Measurements from ENCODE around the gene PLEKHG3. TPM values are rescaled to one million over a fixed set of nuclear protein-coding genes. Genes with fewer than 3 reads are reported as not detected.

Gene PLEKHG3
- total RNA-seq, 1 experiment from 2014 or later, result 22.4 TPM

DNA sequence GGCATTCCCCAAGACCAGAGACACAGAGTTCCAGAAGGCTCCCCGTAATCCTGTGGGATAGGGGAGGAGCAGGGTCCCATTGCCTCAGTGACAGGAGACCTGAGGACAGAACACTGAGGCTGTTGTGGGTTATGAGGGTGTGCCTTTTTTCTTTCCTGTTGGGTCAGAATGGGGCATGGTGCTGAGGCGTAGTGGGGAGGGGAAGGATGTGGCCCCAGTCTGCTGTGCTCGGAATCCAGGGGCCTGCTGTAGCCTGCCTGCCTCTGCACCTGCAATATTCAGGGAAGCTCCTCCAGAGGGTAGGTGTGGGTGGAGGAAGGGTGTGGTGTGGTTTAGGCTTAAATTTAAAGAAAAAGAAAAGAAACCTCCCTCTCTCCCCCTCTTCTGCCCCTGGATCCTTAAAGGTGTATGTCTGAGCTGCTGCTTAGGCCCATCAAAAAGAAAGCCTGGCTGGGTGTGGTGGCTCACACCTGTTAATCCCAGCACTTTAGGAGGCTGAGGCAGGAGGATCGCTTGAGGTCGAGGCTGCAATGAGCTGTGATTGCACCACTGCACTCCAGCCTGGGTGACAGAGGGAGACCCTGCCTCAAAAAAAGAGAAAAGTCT lies 18.7 kb downstream of the PLEKHG3 start:
- peaks cover 52% of the 10 kb centered on the region for H3K4me1 ChIP-seq

DNA sequence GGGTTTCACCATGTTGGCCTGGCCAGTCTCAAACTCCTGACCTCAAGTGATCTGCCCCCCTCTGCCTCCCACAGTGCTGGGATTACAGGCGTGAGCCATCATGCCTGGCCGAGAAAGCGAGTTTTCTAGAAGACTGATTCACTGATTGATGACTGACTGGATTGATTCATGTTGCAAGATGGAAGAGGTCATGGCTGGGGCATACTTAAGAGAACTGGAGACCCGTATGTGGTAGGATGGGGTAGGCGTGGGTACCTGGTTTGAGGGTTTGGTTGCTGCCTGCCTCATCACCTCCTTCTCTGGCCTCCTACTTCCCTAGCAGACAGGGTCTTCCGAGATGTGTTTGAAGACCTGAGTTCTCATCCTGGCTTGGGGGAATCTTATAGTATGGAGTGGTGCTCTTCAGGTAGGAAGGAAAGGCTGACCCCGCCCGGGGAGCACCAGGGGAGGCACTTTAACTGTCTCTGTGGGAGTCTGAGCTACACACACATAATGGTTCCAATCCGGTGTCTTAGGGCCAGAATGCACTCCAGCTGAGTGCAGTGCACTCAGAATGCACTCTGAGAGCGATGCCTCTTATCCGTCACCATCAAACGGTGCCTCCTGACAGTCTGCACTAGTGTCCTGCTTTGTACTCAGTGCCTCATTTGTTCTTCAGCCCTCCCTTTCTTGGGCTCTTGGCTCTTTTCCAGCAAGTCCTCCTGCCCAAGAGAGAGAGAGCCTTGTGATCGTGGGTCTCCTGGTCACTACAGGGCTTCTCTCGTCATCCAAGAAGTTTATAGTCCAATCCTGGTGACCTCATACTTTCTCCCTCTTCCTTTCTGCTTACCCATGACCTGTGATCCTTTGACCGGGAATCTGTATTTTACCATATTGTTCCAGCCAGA lies 19.7 kb downstream of the PLEKHG3 start:
- DNase-seq, result no peak
- H3K27me3 ChIP-seq, result no peaks in the 10 kb centered on the region
- no peak overlapping the region for H3K27ac ChIP-seq
- H3K4me1 ChIP-seq, result peaks cover 48% of the 10 kb centered on the region
- no peak overlapping the region for H3K4me3 ChIP-seq
- H3K36me3 ChIP-seq, result peaks cover 5% of the 10 kb centered on the region; the same call in 1 of the 2 replicates
- no peaks in the 10 kb centered on the region for H3K9me3 ChIP-seq (replicated peaks)

More for the DNA sequence above, 18.7 kb downstream of the PLEKHG3 start:
- Histone ChIP-seq H3K27ac (no peak overlapping the region), H3K4me3 (no peak overlapping the region), H3K27me3 (no peaks in the 10 kb centered on the region), H3K36me3 (peaks cover 5% of the 10 kb centered on the region; the same call in 1 of the 2 replicates), H3K9me3 (replicated peaks) (no peaks in the 10 kb centered on the region)
- DNase-seq, result no peak

DNA sequence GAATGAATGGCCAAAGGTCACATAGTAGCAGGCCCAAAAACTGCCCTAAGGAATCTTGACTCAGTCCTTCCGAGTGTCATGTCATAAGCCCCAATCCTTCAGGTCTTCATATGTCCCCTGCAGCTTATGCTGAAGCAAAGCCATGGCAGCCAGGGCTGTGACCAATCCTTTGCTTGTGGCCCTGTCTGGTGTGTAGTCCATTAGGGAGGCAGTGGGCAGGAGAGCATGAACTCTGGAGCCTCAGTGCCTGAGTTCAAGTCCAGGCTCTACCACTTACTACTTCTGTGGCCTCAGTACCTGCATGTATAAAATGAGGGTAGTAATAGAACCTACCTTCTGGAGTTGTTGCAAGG lies 20.3 kb downstream of the PLEKHG3 start:
- Histone ChIP-seq H3K36me3 (peaks cover 4% of the 10 kb centered on the region; the same call in 1 of the 2 replicates), H3K27ac (no peak overlapping the region), H3K4me1 (peaks cover 48% of the 10 kb centered on the region), H3K27me3 (no peaks in the 10 kb centered on the region), H3K9me3 (replicated peaks) (no peaks in the 10 kb centered on the region), H3K4me3 (no peak overlapping the region)
- DNase-seq, result no peak

DNA sequence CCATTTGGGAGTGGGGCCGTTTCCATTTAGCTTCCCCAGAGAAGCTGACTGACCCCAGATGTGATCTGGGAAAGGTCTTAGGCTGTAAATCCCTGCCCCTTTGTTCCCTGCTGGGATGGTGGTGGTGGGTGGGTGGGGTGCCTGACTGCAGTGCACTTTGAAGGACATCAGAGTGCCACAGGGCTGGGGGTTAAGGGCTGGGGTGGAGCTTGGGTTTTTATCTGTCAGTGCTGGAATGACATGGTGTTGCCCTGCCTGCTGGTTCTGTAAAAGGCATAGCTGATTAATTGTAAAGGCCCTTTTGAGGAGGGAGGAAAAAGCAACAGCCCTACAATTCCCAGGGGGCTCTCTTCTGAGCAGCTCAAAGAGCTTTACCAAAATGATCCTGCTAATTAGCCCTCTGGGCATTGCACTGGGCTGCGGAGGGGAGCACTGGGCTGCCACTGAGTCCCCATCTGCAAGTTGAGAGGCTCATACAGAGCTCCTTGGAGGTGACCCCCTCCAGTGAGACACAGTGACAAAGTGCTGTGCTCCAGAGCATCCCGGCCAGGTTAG lies 21.1 kb downstream of the PLEKHG3 start:
- no peak for DNase-seq

DNA sequence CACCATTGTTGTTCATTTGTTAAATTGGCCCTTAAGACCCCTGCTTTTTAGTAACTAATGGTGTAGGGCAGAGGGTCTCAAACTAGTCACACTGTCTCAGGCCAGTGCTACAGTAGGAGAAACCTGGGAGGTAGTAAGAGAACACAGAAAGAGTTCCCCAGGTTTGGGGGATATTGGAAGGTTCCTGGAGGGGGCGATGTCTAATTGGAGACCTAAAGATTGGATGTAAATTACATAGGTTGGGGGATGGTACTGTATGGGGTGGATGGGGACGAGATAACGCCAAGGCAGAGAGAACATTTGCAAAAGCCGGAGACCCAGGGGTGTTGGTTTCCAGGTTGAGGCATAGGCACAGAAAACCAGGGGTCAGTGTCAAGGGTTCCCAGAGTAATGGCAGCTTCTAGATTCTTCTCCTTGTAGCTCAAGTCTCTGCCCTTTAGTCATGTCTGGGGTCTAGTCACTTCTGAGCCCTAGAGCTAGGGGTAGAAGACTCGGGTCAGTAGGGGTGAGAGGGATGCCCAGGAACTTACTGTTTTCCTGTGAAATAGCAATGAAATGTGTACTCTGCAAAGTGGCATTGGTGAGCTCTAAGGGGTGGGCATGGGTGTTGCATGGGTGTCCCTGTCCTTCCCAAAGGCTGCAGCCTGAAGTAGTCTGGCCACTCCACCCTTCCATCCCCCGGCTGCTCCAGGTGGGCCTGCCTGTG lies 21.8 kb downstream of the PLEKHG3 start:
- no peaks in the 10 kb centered on the region; the same call in 1 of the 2 replicates for H3K36me3 ChIP-seq
- no peak overlapping the region for H3K27ac ChIP-seq
- peaks cover 44% of the 10 kb centered on the region for H3K4me1 ChIP-seq
- no peak overlapping the region for H3K4me3 ChIP-seq
- no peaks in the 10 kb centered on the region for H3K9me3 ChIP-seq (replicated peaks)
- no peaks in the 10 kb centered on the region for H3K27me3 ChIP-seq
- DNase-seq, result no peak

More for the DNA sequence above, 21.1 kb downstream of the PLEKHG3 start:
- no peaks in the 10 kb centered on the region for H3K9me3 ChIP-seq (replicated peaks)
- no peaks in the 10 kb centered on the region; the same call in 1 of the 2 replicates for H3K36me3 ChIP-seq
- H3K4me3 ChIP-seq, result no peak overlapping the region
- no peak overlapping the region for H3K27ac ChIP-seq
- no peaks in the 10 kb centered on the region for H3K27me3 ChIP-seq
- H3K4me1 ChIP-seq, result peaks cover 48% of the 10 kb centered on the region

DNA sequence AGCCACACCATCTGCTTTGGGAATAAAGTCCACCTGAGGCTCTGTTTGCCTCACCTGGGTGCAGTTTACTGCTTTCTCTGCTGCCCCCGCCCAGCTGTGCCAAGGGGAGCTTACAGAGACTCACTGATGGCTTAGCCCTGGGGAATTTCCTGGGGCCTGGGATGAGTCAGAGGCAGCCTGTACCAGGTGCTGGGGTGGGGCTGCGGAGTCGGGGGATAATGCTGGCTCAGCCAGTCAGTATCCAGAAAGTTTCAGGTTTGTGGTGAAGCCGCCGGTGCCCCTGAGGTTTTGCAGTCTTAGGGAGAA lies 22.3 kb downstream of the PLEKHG3 start:
- Histone ChIP-seq H3K27ac (no peak overlapping the region), H3K27me3 (no peaks in the 10 kb centered on the region), H3K9me3 (replicated peaks) (no peaks in the 10 kb centered on the region), H3K4me3 (no peak overlapping the region), H3K4me1 (peaks cover 39% of the 10 kb centered on the region), H3K36me3 (no peaks in the 10 kb centered on the region; the same call in 1 of the 2 replicates)
- DNase-seq, result peak; percentile 66 to 69

DNA sequence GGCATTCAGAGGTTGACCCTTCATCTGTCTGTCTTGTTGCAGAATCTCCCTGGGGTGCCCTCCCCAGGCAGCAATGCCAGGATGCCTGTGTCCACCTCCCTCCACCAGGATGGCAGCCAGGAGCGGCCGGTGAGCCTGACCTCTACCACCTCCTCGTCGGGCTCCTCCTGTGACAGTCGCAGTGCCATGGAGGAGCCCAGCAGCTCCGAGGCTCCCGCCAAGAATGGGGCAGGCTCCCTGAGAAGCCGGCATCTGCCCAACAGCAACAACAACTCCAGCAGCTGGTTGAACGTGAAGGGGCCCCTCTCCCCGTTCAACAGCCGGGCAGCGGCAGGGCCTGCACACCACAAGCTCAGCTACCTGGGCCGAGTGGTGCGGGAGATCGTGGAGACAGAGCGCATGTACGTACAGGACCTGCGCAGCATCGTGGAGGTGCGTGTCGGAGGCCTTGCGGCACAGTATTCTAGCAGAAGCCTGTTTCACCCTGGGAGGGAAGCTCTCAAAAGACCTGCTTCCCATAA lies 23.4 kb downstream of the PLEKHG3 start:
- Histone ChIP-seq H3K4me1 (peaks cover 29% of the 10 kb centered on the region), H3K27ac (no peak overlapping the region), H3K36me3 (peaks cover 6% of the 10 kb centered on the region), H3K27me3 (no peaks in the 10 kb centered on the region), H3K4me3 (no peak overlapping the region), H3K9me3 (replicated peaks) (no peaks in the 10 kb centered on the region)
- no peak for DNase-seq

DNA sequence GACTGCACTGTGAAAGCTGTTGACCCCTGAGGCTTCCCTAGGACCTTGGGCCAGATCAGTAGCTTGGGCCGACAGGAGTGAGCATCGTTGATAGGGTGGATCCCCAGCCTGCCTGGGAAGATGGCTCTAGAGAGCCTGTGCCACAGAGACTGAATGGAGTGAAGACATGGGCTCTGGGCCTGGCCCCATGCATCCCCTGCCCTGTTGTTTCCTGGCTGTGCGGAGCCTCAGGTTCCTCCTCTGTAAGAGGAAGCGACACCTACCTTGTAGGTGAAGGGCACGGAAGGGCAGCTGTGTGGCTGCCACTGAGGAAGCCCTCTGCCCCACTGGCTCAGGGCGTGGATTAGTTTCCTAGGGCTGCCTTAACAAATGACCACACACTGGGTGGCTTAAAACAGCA lies 23.9 kb downstream of the PLEKHG3 start:
- H3K36me3 ChIP-seq, result peaks cover 6% of the 10 kb centered on the region
- no peaks in the 10 kb centered on the region for H3K9me3 ChIP-seq (replicated peaks)
- no peak overlapping the region for H3K4me3 ChIP-seq
- peaks cover 27% of the 10 kb centered on the region for H3K4me1 ChIP-seq
- no peak overlapping the region for H3K27ac ChIP-seq
- no peak for DNase-seq
- no peaks in the 10 kb centered on the region for H3K27me3 ChIP-seq

DNA sequence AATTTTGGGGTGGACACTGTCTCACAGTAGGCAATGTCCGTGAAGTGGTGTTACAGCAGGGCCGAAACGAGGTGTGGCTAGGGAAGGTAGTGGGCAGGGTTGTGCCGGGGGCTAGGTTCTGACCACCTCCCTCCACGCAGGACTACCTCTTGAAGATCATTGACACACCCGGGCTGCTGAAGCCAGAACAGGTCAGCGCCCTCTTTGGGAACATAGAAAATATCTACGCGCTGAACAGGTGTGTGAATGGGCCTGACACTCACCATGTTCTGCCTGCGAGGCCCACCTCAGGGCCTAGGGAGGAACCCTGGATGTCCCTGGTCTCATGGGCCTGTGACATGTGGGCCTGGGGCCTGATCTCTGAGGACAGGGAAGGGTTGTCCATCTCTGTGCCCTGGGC lies 24.6 kb downstream of the PLEKHG3 start:
- Histone ChIP-seq H3K9me3 (replicated peaks) (no peaks in the 10 kb centered on the region), H3K36me3 (peaks cover 9% of the 10 kb centered on the region), H3K27me3 (no peaks in the 10 kb centered on the region), H3K4me3 (no peak overlapping the region), H3K27ac (no peak overlapping the region), H3K4me1 (peaks cover 27% of the 10 kb centered on the region)
- no peak for DNase-seq

DNA sequence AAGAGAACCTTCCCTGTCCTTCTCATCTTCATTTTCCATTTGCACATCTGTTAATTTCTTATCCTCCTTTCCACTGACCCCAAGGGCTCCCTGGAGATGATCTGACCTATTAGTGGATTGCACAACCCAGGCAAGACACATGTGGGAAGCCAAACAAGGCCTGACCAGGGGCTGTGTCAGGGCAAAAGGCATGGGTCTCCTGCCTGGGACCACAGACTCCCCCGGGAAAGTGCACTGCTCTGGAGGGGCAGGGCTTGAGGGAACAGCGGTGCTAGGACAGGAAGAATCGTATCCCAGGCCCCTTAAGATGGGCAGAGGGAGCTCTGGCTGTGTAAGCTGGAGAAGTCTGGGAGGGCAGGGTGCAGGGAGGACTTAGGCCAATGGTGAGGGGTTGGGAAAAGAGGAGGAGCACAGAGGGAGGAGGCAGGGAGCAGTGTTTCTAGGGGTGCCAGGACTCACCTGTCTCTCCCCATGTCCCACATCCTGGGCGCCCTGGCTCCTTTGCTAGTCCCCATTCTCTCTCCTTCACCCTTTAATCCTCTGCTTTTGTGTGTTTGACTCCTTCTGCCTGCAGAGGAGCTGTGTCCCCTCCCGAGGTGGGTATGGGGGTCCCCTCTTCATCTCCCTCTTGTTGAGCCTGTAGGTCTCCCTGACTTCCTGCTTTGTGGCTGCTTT lies 25.3 kb downstream of the PLEKHG3 start:
- Histone ChIP-seq H3K4me3 (no peak overlapping the region), H3K27me3 (no peaks in the 10 kb centered on the region), H3K9me3 (replicated peaks) (no peaks in the 10 kb centered on the region), H3K27ac (no peak overlapping the region), H3K4me1 (peaks cover 26% of the 10 kb centered on the region), H3K36me3 (peaks cover 9% of the 10 kb centered on the region)
- DNase-seq, result no peak

DNA sequence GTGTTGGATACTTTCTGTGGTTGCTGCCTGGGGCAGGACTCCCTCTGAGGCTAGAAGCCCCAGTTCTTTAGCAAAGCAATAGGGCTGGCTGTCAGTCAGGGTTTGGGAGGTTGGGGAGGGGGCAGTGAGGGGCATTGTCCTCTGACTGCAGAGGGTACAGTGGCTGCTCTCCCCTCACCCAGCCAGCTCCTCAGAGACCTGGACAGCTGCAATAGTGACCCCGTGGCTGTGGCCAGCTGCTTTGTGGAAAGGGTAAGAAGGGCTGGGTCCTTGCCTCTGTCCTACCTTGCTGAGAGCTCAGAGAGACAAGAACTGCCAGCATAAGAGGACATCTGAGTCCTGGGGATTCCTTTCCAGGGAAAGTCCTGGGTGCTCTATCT lies 25.8 kb downstream of the PLEKHG3 start:
- no peak overlapping the region for H3K27ac ChIP-seq
- no peaks in the 10 kb centered on the region for H3K9me3 ChIP-seq (replicated peaks)
- no peak overlapping the region for H3K4me3 ChIP-seq
- DNase-seq, result no peak
- peaks cover 9% of the 10 kb centered on the region for H3K36me3 ChIP-seq
- peaks cover 21% of the 10 kb centered on the region for H3K4me1 ChIP-seq
- no peaks in the 10 kb centered on the region for H3K27me3 ChIP-seq

DNA sequence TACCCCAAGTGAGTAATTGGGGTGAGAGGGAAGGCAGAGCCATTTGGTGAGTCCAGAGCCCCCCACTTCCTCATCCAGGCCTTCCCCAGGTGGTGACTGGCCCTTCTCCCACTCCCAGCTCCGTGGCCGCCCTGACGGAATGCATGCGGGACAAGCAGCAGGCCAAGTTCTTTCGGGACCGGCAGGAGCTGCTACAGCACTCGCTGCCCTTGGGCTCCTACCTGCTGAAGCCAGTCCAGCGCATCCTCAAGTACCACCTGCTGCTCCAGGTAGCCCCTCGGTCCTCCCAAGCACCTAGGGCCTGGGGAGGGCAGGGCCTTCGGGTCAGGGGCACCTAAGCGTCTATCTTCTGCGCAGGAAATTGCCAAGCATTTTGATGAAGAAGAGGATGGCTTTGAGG lies 26.5 kb downstream of the PLEKHG3 start:
- Histone ChIP-seq H3K36me3 (peaks cover 9% of the 10 kb centered on the region), H3K27me3 (no peaks in the 10 kb centered on the region), H3K4me3 (no peak overlapping the region), H3K27ac (no peak overlapping the region), H3K9me3 (replicated peaks) (no peaks in the 10 kb centered on the region), H3K4me1 (peaks cover 14% of the 10 kb centered on the region)
- no peak for DNase-seq

DNA sequence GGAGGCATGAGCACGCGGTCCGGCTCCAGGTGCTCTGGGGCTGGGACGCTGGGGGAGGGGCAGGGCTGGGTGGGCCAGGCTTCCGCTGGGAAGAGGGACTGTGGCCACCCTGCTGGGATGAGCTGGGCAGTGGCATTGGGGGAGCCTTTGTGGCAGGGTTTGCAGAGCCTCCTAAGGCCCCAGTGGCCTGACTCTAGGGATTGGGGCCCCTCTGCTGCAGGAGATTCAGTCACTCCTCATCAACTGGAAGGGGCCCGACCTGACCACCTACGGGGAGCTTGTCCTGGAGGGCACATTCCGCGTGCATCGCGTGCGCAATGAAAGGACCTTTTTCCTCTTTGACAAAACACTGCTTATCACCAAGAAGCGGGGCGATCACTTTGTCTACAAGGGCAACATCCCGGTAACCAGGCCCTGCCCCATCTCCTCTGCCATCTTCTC lies 26.9 kb downstream of the PLEKHG3 start:
- H3K27ac ChIP-seq, result no peak overlapping the region
- H3K36me3 ChIP-seq, result peaks cover 9% of the 10 kb centered on the region
- no peak for DNase-seq
- no peak overlapping the region for H3K4me3 ChIP-seq
- peaks cover 10% of the 10 kb centered on the region for H3K4me1 ChIP-seq
- H3K27me3 ChIP-seq, result no peaks in the 10 kb centered on the region
- H3K9me3 ChIP-seq (replicated peaks), result no peaks in the 10 kb centered on the region

DNA sequence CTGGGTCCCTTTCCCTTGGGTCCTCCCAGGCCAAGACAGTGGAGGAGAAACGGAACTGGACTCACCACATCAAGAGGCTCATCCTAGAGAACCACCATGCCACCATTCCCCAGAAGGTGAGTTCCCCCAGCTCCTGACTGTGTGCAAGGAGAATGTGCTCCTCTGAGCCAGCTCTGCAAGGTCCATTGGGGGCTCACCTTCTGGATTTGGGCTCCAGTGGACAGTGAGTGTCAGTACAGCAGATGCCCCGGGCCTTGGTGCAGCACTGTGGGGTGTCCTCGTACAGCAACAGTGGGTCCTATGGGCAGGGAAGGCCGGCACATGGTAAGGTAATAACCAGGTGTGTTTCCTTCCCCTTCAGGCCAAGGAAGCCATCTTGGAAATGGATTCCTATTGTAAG lies 27.8 kb downstream of the PLEKHG3 start:
- H3K4me1 ChIP-seq, result peaks cover under 1% of the 10 kb centered on the region
- H3K9me3 ChIP-seq (replicated peaks), result no peaks in the 10 kb centered on the region
- H3K27ac ChIP-seq, result no peak overlapping the region
- no peak overlapping the region for H3K4me3 ChIP-seq
- no peaks in the 10 kb centered on the region for H3K27me3 ChIP-seq
- no peak for DNase-seq
- H3K36me3 ChIP-seq, result peaks cover 9% of the 10 kb centered on the region

Data from SJCRH30 (cell line).